Cardiac fibroblast (primary cell): ENCODE measurements around the gene FNDC11.

Experiments used
- DNase-seq, 2 donors: peaks; one replicate each; pipeline versions ENCODE4 v3.0.0 to v3.0.0-alpha.2; 2010; ENCODE audit warnings: low read depth in 2 of 2
- H3K4me3 ChIP-seq, 2 donors: replicated peaks in 1 of 2; 1 replicate in 1 of 2; 2 replicates in 1 of 2; pipeline ENCODE4 v1.5.1; 2011; ENCODE audit warnings: low read depth in 2 of 2, low read length in 2 of 2, mild to moderate bottlenecking in 2 of 2, moderate library complexity in 1 of 2
- CTCF ChIP-seq: IDR thresholded peaks from one replicate; pipeline ENCODE4 v1.5.1; 2011; ENCODE audit warnings: low read depth, mild to moderate bottlenecking, low read length, inconsistent platforms

The FNDC11 gene

GRCh38 chr20:63587776-63588591 lies 34.0 kb downstream of the FNDC11 start:
- no peak overlapping the region for H3K4me3 ChIP-seq
- no peak for DNase-seq
- TF ChIP-seq CTCF = no peak

GRCh38 chr20:63588641-63589041 lies 34.7 kb downstream of the FNDC11 start:
- no peak overlapping the region for H3K4me3 ChIP-seq
- TF ChIP-seq CTCF = no peak

GRCh38 chr20:63589261-63590217 lies 35.6 kb downstream of the FNDC11 start:
- DNase-seq = no peak
- TF ChIP-seq CTCF = no peak
- H3K4me3 ChIP-seq = no peak overlapping the region

More at GRCh38 chr20:63588641-63589041, 34.7 kb downstream of the FNDC11 start:
- no peak for DNase-seq

GRCh38 chr20:63590218-63591146 lies 36.5 kb downstream of the FNDC11 start:
- DNase-seq = no peak
- no peak overlapping the region for H3K4me3 ChIP-seq
- TF ChIP-seq CTCF = no peak

GRCh38 chr20:63591147-63591533 lies 37.2 kb downstream of the FNDC11 start:
- no peak for TF ChIP-seq CTCF
- DNase-seq = no peak
- no peak overlapping the region for H3K4me3 ChIP-seq

- DNase-seq = no peak
- TF ChIP-seq CTCF = no peak
- no peak overlapping the region for H3K4me3 ChIP-seq
These were observed 37.9 kb downstream of the FNDC11 start for GRCh38 chr20:63591786-63592355.
